Measurements from ENCODE around the gene AFF2.

AFF2 gene

GRCh38 chrX:149036086-149036485 lies 535.7 kb downstream of the AFF2 start:
- DNase-seq, result no peak

- no peak for DNase-seq
These were observed 537.0 kb downstream of the AFF2 start for GRCh38 chrX:149037281-149037870.

DNA sequence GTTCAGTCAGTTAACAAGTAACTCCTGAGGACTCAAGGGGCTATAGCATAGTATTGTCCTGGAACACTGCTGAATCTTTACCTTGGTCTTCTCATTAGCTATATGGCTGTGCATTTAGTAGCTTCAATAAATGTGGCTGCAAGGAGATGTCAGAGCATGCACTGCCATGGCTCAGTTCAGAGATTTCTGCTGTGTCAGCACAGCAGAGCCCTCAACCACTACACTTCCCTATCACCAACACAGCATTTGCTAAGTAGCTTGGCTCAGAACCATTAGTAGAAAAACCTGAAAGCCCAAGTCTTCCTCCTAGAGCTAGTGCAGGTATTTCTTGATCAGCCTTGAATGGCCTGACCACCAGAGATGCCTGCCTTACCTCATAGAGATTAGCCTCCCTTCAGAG lies 538.6 kb downstream of the AFF2 start:
- DNase-seq, result no peak

DNA sequence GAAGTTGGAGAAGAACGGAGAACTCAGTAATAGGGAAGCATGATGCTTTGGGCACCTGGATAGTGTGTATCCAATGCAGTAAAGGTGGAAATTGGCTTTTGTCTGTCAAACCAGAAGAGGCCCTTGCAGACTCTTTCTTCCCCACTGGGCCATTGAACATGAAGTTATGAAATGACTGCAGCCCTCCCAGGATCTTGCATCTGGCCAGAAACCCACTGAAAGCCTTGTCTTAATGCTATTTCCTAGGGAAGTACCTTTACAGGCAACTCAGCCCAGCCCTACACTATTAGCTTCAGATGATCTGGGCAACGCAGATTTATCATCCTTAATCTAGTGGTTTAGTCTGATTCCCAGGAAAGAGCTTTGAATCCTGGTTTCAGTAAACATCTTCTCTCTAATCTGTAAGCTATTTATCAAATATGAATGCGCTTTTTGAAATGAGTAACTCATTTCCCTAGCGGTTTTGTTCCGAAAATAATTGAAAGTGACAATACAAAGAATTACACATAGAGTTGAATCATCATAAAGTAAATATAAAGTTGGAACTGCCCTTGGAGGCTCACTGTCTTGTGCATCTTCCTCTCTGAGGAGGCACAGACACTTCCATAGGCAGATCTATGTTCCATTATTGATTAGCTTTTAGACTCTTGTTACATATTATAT lies 540.6 kb downstream of the AFF2 start:
- no peak for DNase-seq

GRCh38 chrX:149043401-149043800 lies 543.0 kb downstream of the AFF2 start:
- DNase-seq, result no peak

- DNase-seq, result no peak
These were observed 544.1 kb downstream of the AFF2 start for GRCh38 chrX:149044471-149044870.

GRCh38 chrX:149045645-149046210 lies 545.3 kb downstream of the AFF2 start:
- DNase-seq, result no peak
